ENCODE data around the gene ADGRG1.

DNA sequence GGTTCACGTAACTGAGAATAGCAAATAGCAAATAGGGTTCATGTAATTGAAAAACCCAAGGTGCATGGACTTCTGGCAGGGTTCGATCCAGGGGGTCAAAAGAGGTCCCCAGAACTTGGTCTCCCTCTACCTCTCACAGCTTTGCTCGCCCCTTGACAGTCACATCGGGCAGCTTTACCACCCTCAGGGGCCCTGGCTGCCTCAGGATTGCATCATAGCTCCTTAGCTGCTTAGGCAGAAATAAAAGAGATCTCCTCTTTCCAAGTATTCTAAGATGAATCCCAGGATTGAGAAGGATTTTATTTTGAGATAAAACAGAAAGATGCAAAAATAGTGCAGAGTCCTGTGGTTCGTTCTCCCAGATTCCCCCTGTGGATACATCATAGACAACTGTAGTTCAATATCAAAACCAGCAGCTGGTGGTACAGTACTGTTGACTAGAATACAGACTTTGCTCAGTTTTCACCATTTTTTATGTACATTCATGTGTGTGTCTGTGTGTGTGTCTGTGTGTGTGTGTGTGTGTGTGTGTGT, 52.5 kb downstream of the ADGRG1 start:
- no peak for TF ChIP-seq CTCF (IDR thresholded peaks at IDR 0.05)
- no peak for TF ChIP-seq POLR2A (IDR thresholded peaks at IDR 0.05)

All from uterus (tissue), 2 donors.